Right cardiac atrium (tissue), 5 donors: Measurements from ENCODE around the gene SCTR. TPM values are rescaled to one million over a fixed set of nuclear protein-coding genes. Genes with fewer than 3 reads are reported as not detected.
A peak's percentile ranks its signal among the peaks of the same experiment; 100 is the strongest.
"Not testable (repeated sequence)": the region's sequence is repeated elsewhere in the genome, so short reads cannot be mapped to it uniquely, and the experiment has no call there.

Source experiments
- ATAC-seq, 2 donors: fragments of 200-7000 bp; cut with Tn5 transposase; one replicate each; pipeline versions ENCODE4 v1.8.0 to v1.9.1; 2020; ENCODE audit warnings: moderate library complexity in 2 of 2, mild to moderate bottlenecking in 1 of 2
- DNase-seq, 3 donors: peaks; one replicate each; pipeline ENCODE4 v3.0.0-alpha.2; 2020
- H3K27ac ChIP-seq: one replicate; pipeline ENCODE4 v1.5.1; 2013; ENCODE audit warnings: mild to moderate bottlenecking, low read length, control low read depth, moderate library complexity
- H3K27me3 ChIP-seq: one replicate; pipeline ENCODE4 v1.6.1; 2013; ENCODE audit not compliant: control insufficient read depth, insufficient read depth
- H3K4me1 ChIP-seq: one replicate; pipeline ENCODE4 v1.6.1; 2013; ENCODE audit warnings: low read length; ENCODE audit not compliant: control insufficient read depth, insufficient read depth
- H3K4me3 ChIP-seq: one replicate; pipeline ENCODE4 v1.5.1; 2013; ENCODE audit warnings: low read length, control low read depth
- H3K9me3 ChIP-seq: one replicate; pipeline ENCODE4 v1.6.1; 2013; ENCODE audit warnings: low read length; ENCODE audit not compliant: control insufficient read depth
- WGBS: extraction: QIAGEN DNeasy Blood & Tissue Kit; methylation state at CpG from one replicate; pipeline ENCODE4 v1.1.7; 2013; 5-methylcytosine and 5-hydroxymethylcytosine counted together
- intact Hi-C, 4 donors: fragments of 100-400 bp; cut with DNase I; formaldehyde crosslinking; loops; one replicate each; pipeline versions ENCODE4 v1.11.0 to v1.14.0; 2022 to 2023
- polyA plus RNA-seq: library from polyadenylated mRNA; stranded (reverse); fragments of 200-250 nt; gene quantifications from one replicate; pipeline ENCODE4 v1.2.3, GENCODE V29; 2013
- total RNA-seq, 4 donors: library from RNA; stranded (reverse); fragmentation: NEBNext Ultra II Directional; extraction: Animal tissue kit (Norgen Biotek cat#: 25700); gene quantifications; one replicate each; pipeline ENCODE4 v1.2.1, GENCODE V29; 2021
- donor health status: healthy with polysubstance abuse.
- donor health status: DM: no; HTN: yes; CAD: no.
- donor health status: DM: no; HTN: no; CAD: no.
- donor health status: DM: no; HTN: yes; CAD: no; lungs with severe emphysema.
- donor health status: DM: yes; HTN: yes; CAD: no.

Gene SCTR
- total and polyA plus RNA-seq, 5 donors: 0.38 to 0.50 (median 0.40) TPM; not detected in 2

DNA sequence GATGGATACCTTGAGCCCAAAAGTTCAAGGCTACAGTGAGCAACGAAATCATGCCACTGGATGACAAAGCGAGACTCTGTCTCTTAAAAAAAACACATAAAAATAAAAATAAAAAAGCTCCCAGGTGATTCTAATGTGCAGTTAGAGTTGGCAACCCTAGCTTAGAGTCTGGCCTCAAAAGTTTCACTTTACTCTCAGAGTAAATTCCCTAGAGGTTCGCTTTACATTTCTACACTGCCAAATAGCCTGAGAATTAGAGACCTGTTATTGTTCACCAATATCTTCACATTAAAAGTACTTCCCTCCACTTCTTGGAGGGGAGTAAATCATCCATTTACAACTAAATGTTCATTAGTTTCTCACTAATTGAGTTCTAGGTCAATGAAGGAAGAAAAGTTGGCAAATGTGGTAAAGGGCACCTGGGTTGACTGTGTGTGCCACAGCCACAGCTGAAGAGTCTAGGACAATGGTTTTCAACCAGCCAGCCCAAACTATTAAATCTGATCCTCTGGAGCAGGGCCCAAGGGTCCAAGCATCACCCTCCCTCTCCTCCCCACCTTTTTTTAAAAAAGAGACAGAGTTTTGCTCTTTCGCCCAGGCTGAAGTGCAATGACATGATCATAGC, 107.9 kb downstream of the SCTR start:
- ATAC-seq: no peak
- intact Hi-C loops: no loop called here
- Histone ChIP-seq H3K27me3 (no peaks in the 10 kb centered on the region), H3K9me3 (no peaks in the 10 kb centered on the region), H3K27ac (no peak overlapping the region), H3K4me1 (peaks cover 4% of the 10 kb centered on the region), H3K4me3 (no peak overlapping the region)
- WGBS: 94% methylated on average over 4 of the region's 4 CpGs
- no peak for DNase-seq

DNA sequence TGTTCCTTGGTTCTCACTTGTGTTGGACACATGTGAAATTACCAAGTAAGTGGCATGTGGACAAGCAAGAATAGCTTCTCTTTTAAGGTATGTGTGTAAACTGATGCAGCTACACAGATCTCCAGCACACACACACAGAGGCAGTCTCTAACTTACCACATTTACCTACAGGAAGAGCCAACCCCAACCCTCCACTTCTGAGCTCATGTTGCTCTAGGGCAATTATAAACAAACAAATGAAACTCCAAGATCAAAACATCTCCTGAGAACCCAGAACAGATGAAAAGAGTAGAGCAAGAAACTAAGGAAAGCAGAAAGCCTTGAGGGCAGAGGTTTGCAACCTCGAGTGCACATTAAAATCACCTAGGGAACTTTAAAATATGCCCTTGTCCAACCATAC, 108.7 kb downstream of the SCTR start:
- intact Hi-C loops: no loop called here
- Histone ChIP-seq H3K9me3 (no peaks in the 10 kb centered on the region), H3K27me3 (no peaks in the 10 kb centered on the region), H3K4me3 (no peak overlapping the region), H3K4me1 (peaks cover 4% of the 10 kb centered on the region), H3K27ac (no peak overlapping the region)
- no peak for DNase-seq
- ATAC-seq: no peak
- WGBS: 96% methylated on average over 1 of the region's 1 CpG

DNA sequence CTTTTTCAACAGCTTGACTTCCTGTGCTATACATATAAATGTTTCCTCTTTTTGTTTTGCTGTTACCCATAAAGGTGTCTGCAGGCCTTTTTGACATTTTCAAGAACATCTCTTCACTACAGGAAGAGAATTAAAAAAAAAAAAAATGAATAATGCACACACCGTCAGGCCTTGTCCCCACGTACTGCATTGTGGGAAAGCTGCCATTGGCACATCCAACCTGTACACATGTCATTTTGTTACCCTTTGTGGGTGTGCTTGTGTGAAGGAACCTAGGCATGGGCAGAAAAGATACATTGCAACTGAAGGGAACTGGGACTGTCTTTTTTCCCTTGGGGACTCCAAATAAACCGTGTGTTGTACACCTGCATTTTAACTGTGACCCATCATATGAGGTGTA, 109.4 kb downstream of the SCTR start:
- DNase-seq: no peak
- Histone ChIP-seq H3K4me1 (peaks cover 2% of the 10 kb centered on the region), H3K27me3 (no peaks in the 10 kb centered on the region), H3K9me3 (no peaks in the 10 kb centered on the region), H3K27ac (no peak overlapping the region), H3K4me3 (no peak overlapping the region)
- no peak for ATAC-seq
- intact Hi-C loops: no loop called here
- 83% methylated on average over 3 of the region's 3 CpGs for WGBS

DNA sequence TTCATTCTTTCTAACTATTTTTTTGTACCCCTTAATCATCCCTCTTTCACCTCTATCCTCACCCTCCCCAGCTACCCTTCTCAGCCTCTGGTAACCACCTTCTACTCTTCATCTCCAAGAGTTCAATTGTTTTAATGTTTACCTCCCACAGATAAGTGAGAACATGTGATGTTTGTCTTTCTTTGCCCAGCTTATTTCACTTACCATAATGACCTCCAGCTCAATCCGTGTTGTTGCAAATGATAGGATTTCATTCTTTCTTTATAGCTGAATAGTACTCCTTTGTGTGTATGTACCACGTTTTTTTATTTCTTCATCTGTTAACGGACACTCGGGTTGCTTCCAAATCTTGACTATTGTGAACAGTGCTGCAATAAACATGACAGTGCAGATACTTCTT, 114.8 kb downstream of the SCTR start:
- no peak overlapping the region for H3K4me3 ChIP-seq
- 82% methylated on average over 4 of the region's 4 CpGs for WGBS
- H3K9me3 ChIP-seq: no peaks in the 10 kb centered on the region
- H3K27ac ChIP-seq: no peak overlapping the region
- no peaks in the 10 kb centered on the region for H3K27me3 ChIP-seq
- intact Hi-C loops: loop anchor here in 2 of 4 donors (2.0 to 10.0 kb wide), 3 partner anchors 65 to 248 kb away; no protein-coding TSS in a partner anchor
- DNase-seq: no peak
- no peak for ATAC-seq
- no peaks in the 10 kb centered on the region for H3K4me1 ChIP-seq

DNA sequence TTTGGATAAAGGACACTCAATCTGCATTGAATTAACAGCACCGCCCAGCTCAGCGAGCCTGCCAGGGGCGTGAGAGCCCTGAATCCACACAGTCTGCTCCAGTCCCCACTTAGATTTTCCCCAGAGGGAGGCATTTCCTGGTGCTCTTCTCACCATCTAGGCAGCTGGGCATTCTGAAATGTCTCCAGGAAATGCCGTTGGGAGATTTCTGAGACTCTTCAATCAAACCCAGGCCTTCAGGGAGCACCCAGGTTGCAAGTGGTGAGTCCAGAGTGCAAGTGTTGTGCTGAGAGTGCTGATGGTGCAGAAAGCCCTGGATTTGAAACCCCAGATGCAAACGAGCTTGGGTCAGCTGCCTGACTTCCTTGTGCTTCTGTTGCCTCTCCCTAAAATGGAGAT, 116.1 kb downstream of the SCTR start:
- ATAC-seq (peak; percentile 38 to 47), DNase-seq (peak in 1 of 3 donors; percentile 62)
- 62% methylated on average over 5 of the region's 5 CpGs for WGBS
- intact Hi-C loops: loop anchor here in 2 of 4 donors (2.0 to 10.0 kb wide), 3 partner anchors 67 to 249 kb away; no protein-coding TSS in a partner anchor
- no peak overlapping the region for H3K27ac ChIP-seq
- no peaks in the 10 kb centered on the region for H3K4me1 ChIP-seq
- no peak overlapping the region for H3K4me3 ChIP-seq
- H3K9me3 ChIP-seq: no peaks in the 10 kb centered on the region
- H3K27me3 ChIP-seq: no peaks in the 10 kb centered on the region

DNA sequence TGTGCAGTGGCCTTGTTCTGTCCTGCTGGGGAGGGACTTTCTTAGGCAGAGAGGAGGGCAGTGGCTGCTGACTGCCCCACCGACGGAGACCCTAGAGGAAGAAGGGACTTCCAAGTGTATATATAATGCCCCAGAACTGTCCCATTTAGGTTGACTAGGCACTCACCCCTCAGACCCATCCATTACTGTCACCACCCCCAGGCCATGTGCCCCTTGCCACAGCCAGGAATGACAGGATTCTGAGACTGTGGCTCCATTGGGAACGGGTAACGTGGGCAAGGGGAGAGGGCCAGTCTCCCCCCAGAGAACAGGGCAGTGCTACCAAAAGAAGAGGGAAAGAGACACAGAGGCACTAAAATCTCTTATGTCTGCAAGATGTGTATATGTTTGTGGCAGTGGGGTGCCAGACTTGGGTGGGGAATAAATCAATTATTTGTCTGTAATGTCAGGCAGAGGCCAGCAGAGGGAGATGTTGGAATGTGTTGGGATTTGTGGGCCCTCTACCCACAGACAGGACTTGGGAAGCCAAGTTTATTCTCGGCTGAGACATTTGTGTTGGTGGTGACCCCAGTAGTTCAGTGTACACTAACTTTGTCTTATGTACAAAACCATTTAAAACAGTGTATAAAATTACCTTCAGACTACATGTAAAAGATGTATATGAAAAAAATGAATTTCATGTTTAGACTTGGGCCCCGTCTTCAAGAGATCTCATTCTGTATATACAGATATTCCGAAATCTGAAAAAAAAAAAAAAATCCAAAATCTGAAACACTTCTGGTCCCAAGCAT, 116.7 kb downstream of the SCTR start:
- peak; percentile 64 to 80 for ATAC-seq
- Histone ChIP-seq H3K4me1 (no peaks in the 10 kb centered on the region), H3K27me3 (no peaks in the 10 kb centered on the region), H3K9me3 (no peaks in the 10 kb centered on the region), H3K27ac (no peak overlapping the region), H3K4me3 (no peak overlapping the region)
- no peak for DNase-seq
- WGBS: 74% methylated on average over 7 of the region's 7 CpGs
- intact Hi-C loops: loop anchor here (2.0 to 10.0 kb wide), 4 partner anchors 67 to 250 kb away; no protein-coding TSS in a partner anchor

DNA sequence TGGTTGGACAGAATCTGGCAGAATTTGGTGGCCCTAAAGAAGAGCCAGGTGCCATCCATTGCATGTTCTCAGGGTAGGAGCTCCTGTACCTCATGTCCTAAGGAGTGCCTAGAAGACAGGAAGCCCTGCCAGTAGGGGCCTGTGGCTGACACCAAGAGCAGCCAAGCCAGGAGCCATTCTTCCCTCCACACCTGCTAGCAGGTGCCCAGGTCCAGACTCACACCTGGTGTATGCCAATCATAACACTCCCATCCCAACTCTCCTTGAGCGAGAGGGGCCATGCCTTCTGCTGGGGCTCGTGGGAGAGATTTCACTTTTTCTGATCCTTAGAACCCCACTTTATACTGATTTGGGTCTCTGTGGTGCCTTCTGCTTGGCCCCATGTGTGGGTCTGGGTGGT, 119.1 kb downstream of the SCTR start:
- no peak overlapping the region for H3K27ac ChIP-seq
- WGBS: 91% methylated on average over 2 of the region's 2 CpGs
- intact Hi-C loops: loop anchor here in 2 of 4 donors (5.0 to 10.0 kb wide), 2 partner anchors 250 to 252 kb away; no protein-coding TSS in a partner anchor
- H3K9me3 ChIP-seq: no peaks in the 10 kb centered on the region
- H3K4me3 ChIP-seq: no peak overlapping the region
- no peaks in the 10 kb centered on the region for H3K4me1 ChIP-seq
- no peaks in the 10 kb centered on the region for H3K27me3 ChIP-seq
- no peak for ATAC-seq
- no peak for DNase-seq

DNA sequence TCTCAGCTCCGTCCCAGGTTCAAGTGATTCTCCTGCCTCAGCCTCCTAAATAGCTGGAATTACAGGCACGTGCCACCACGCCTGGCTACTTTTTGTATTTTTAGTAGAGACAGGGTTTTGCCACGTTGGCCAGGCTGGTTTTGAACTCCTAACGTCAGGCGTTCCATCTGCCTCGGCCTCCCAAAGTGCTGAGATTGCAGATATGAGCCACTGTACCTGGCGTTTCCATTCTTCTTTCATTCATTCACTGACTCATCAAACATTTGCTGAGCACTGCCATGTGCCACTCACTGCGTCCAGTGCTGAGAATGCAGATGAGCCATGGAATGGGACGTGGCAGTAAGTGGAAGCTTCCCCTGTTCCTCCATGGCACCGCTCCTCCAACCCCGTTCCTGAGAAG, 120.7 kb downstream of the SCTR start:
- H3K9me3 ChIP-seq, H3K27me3 ChIP-seq, ATAC-seq, H3K4me3 ChIP-seq, H3K27ac ChIP-seq, H3K4me1 ChIP-seq, DNase-seq: not testable (repeated sequence)
- 86% methylated on average over 12 of the region's 12 CpGs for WGBS
- intact Hi-C loops: loop anchor here in 1 of 4 donors (10.0 kb wide), 1 partner anchor 251 kb away; no protein-coding TSS in a partner anchor

DNA sequence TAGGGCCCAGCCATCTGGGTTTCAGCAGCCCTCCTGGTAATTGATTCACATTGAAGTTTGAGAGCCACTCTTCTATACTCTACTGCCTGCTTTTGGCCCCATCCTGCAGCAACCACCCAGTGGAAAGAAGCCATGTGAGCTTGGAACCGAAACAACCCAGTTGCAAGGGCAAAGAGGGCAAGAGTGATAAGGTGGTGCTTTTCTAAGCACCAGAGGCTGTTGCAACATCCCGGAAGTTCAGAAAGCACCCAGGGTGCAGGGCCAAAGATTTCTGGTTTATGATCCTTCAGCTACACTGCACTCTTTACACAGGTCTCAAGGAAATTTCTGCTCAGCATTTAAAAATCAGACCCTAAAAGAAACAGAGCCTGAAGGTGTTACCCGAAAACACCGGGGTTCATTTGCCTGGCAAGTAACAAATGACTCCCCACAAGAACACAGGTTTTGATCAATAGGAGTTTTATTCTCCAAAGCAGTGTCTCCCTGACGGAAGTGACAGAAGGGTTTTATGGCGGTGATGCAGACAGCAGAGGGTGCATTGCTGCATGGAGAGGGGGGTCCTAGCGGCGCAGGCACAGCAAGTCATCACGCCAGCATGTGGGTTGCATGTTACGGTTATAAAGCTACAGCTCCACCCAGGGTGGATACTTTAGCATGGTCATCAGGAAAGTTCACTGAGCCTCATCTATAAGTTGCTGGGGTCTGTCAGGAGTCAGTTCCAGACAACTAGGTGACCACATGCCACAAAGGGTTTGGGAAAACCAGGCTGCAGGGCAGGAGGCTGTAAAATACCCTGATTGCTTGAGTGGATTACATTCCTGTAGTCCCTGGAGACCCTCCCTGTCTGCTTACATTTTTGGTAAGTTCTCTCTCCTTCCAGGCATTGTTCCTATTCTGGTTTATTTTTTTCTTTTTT, 121.4 kb downstream of the SCTR start:
- ATAC-seq (peak; percentile 79 to 82), DNase-seq (no peak)
- no peaks in the 10 kb centered on the region for H3K4me1 ChIP-seq
- H3K4me3 ChIP-seq: no peak overlapping the region
- intact Hi-C loops: loop anchor here in 1 of 4 donors (10.0 kb wide), 1 partner anchor 252 kb away; no protein-coding TSS in a partner anchor
- H3K27ac ChIP-seq: no peak overlapping the region
- WGBS: 72% methylated on average over 10 of the region's 10 CpGs
- no peaks in the 10 kb centered on the region for H3K27me3 ChIP-seq
- no peaks in the 10 kb centered on the region for H3K9me3 ChIP-seq

DNA sequence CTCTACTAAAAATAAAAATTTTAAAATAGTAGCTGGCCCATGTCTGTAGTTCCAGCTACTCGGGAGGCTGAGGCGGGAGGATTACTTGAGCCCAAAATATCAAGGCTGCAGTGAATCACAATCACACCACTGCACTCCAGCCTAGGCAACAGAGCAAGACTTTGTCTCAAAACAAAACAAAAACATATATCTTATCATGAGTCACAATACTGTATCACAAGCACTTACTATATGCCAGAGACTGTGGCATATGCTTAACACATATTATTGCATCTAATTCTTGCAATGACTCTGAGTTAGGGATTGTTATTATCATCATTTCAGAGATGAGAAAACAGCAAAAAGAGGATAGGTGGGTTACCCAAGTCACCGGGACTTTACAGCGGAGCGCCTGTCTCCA, 122.2 kb downstream of the SCTR start:
- Histone ChIP-seq H3K27ac (no peak overlapping the region), H3K9me3 (no peaks in the 10 kb centered on the region), H3K4me3 (no peak overlapping the region), H3K4me1 (no peaks in the 10 kb centered on the region), H3K27me3 (no peaks in the 10 kb centered on the region)
- ATAC-seq (no peak), DNase-seq (no peak)
- intact Hi-C loops: loop anchor here in 1 of 4 donors (10.0 kb wide), 1 partner anchor 253 kb away; no protein-coding TSS in a partner anchor
- 85% methylated on average over 5 of the region's 5 CpGs for WGBS
